ENCODE data around the gene ST6GAL1.

- TF ChIP-seq EP300 (IDR thresholded peaks at IDR 0.05; ENCODE audit: borderline replicate concordance) = no peak
- TF ChIP-seq NFIC (IDR thresholded peaks at IDR 0.05) = no peak
- no peak for TF ChIP-seq MAX (IDR thresholded peaks at IDR 0.05)
- no peak for TF ChIP-seq YY1 (IDR thresholded peaks at IDR 0.05; ENCODE audit: low read depth)
Measured at GRCh38 chr3:186986816-186987215, 56.5 kb downstream of the ST6GAL1 start.

All from Ishikawa (cell line).